IMR-90 (cell line): ENCODE measurements around the gene NEAT1. TPM values are rescaled to one million over a fixed set of nuclear protein-coding genes. Genes with fewer than 3 reads are reported as not detected.

Experiments
- ATAC-seq: fragments of 200-7000 bp; cut with Tn5 transposase; 2 replicates; pipeline ENCODE4 v1.9.1; 2020; ENCODE audit warnings: low read depth, mild to moderate bottlenecking, moderate library complexity
- BruUV-seq: library from RNA; stranded (reverse); fragments of 400-500 nt; replicated peaks from 2 replicates; lab custom pipeline; 2021; lab: Mats Ljungman, UMichigan
- CTCF ChIA-PET: fragments of 300-600 bp; formaldehyde crosslinking; extraction: SDS; loops from one replicate; lab custom pipeline; 2021; ENCODE audit warnings: antibody characterized with exemption; lab: Yijun Ruan, JAX
- POLR2A ChIA-PET: fragments of 300-600 bp; sonication (Branson Sonifier 250); formaldehyde crosslinking; loops from one replicate; lab custom pipeline; 2022; ENCODE audit warnings: antibody characterized with exemption; ENCODE audit not compliant: unreplicated experiment; lab: Charles Lee
- DNase-seq: peaks from one replicate; pipeline ENCODE4 v3.0.0; 2013
- H2AFZ ChIP-seq: replicated peaks from 2 replicates; pipeline ENCODE3; 2013; ENCODE audit warnings: low read length, mild to moderate bottlenecking; ENCODE audit not compliant: poor library complexity
- H2AK5ac ChIP-seq: 2 replicates; pipeline ENCODE4 v1.6.1; 2013; ENCODE audit warnings: low read depth, low read length, inconsistent platforms
- H2AK9ac ChIP-seq: replicated peaks from 2 replicates; pipeline ENCODE3; 2013; ENCODE audit warnings: mild to moderate bottlenecking, low read depth, low read length, moderate library complexity; ENCODE audit not compliant: poor library complexity
- H2BK120ac ChIP-seq: 2 replicates; pipeline ENCODE4 v1.6.1; 2013; ENCODE audit warnings: low read depth, low read length, inconsistent platforms
- H2BK15ac ChIP-seq: 3 replicates; pipeline ENCODE4 v1.6.1; 2013; ENCODE audit warnings: low read depth, low read length, inconsistent platforms
- H2BK20ac ChIP-seq: 2 replicates; pipeline ENCODE4 v1.6.1; 2013; ENCODE audit warnings: low read depth, mild to moderate bottlenecking, inconsistent platforms, low read length, moderate library complexity
- H2BK5ac ChIP-seq: 2 replicates; pipeline ENCODE4 v1.6.1; 2013; ENCODE audit warnings: mild to moderate bottlenecking, low read depth, low read length, inconsistent platforms; ENCODE audit not compliant: poor library complexity, severe bottlenecking
- H3K14ac ChIP-seq: replicated peaks from 2 replicates; pipeline ENCODE4 v1.6.1; 2013; ENCODE audit warnings: low read depth, low read length, inconsistent platforms
- H3K18ac ChIP-seq: 2 replicates; pipeline ENCODE4 v1.6.1; 2013; ENCODE audit warnings: low read depth, low read length, control low read depth
- H3K23ac ChIP-seq: 2 replicates; pipeline ENCODE4 v1.6.1; 2013; ENCODE audit warnings: low read depth, low read length, inconsistent platforms
- H3K27ac ChIP-seq: 2 replicates; pipeline ENCODE4 v1.5.1; 2013; ENCODE audit warnings: mild to moderate bottlenecking, control low read depth, low read length; ENCODE audit not compliant: insufficient read depth
- H3K27me3 ChIP-seq: 2 replicates; pipeline ENCODE4 v1.6.1; 2013; ENCODE audit warnings: low read length; ENCODE audit not compliant: control insufficient read depth, insufficient read depth
- H3K36me3 ChIP-seq: 2 replicates; pipeline ENCODE4 v1.6.1; 2013; ENCODE audit warnings: low read length, mixed read lengths; ENCODE audit not compliant: control insufficient read depth, insufficient read depth
- H3K4ac ChIP-seq: 2 replicates; pipeline ENCODE4 v1.6.1; 2013; ENCODE audit warnings: low read depth, low read length, inconsistent platforms
- H3K4me1 ChIP-seq: 2 replicates; pipeline ENCODE4 v1.6.1; 2013; ENCODE audit warnings: low read length, mixed read lengths; ENCODE audit not compliant: control insufficient read depth, insufficient read depth
- H3K4me2 ChIP-seq: 2 replicates; pipeline ENCODE4 v1.6.1; 2013; ENCODE audit warnings: low read depth, mild to moderate bottlenecking, control low read depth, low read length, moderate library complexity
- H3K4me3 ChIP-seq: 2 replicates; pipeline ENCODE4 v1.5.1; 2013; ENCODE audit warnings: low read depth, mild to moderate bottlenecking, control low read depth, low read length, moderate library complexity; ENCODE audit not compliant: insufficient read depth
- H3K56ac ChIP-seq: 2 replicates; pipeline ENCODE4 v1.6.1; 2013; ENCODE audit warnings: low read length, inconsistent platforms; ENCODE audit not compliant: insufficient read depth; ENCODE audit errors: extremely low read depth
- H3K79me1 ChIP-seq, 2 experiments: 2 replicates each; pipeline ENCODE4 v1.6.1; 2013; ENCODE audit warnings: low read length in 2 of 2, inconsistent platforms in 1 of 2, low read depth in 1 of 2
- H3K9ac ChIP-seq: 2 replicates; pipeline ENCODE4 v1.6.1; 2013; ENCODE audit warnings: low read depth, low read length, control low read depth
- H3K9me1 ChIP-seq: 2 replicates; pipeline ENCODE4 v1.6.1; 2013; ENCODE audit warnings: low read length, inconsistent platforms; ENCODE audit not compliant: insufficient read depth
- H3K9me3 ChIP-seq: 2 replicates; pipeline ENCODE4 v1.6.1; 2013; ENCODE audit warnings: low read length; ENCODE audit not compliant: control insufficient read depth, insufficient read depth
- H4K20me1 ChIP-seq: 2 replicates; pipeline ENCODE4 v1.6.1; 2013; ENCODE audit warnings: low read length, inconsistent platforms; ENCODE audit not compliant: insufficient read depth
- H4K5ac ChIP-seq: 2 replicates; pipeline ENCODE4 v1.6.1; 2013; ENCODE audit warnings: mild to moderate bottlenecking, low read depth, low read length, control low read depth
- H4K8ac ChIP-seq, 2 experiments: 2 replicates each; pipeline ENCODE4 v1.6.1; 2013; ENCODE audit warnings: low read depth in 2 of 2, low read length in 2 of 2, control low read depth in 1 of 2, inconsistent platforms in 1 of 2
- H4K91ac ChIP-seq: 2 replicates; pipeline ENCODE4 v1.6.1; 2013; ENCODE audit warnings: low read depth, low read length, inconsistent platforms; ENCODE audit not compliant: insufficient read depth
- CEBPB ChIP-seq: IDR thresholded peaks from 2 replicates; pipeline ENCODE4 v1.6.1; 2012; ENCODE audit warnings: low read depth, low read length, improper control_type of control experiment
- CHD1 ChIP-seq: IDR thresholded peaks from 2 replicates; pipeline ENCODE4 v1.6.1; 2012; ENCODE audit warnings: low read depth, low read length, improper control_type of control experiment
- MXI1 ChIP-seq: IDR thresholded peaks from 2 replicates; pipeline ENCODE4 v1.6.1; 2012; ENCODE audit warnings: low read depth, mild to moderate bottlenecking, low read length, moderate library complexity, borderline replicate concordance
- NFE2L2 ChIP-seq: fragments of 150-350 bp; IDR thresholded peaks from 2 replicates; pipeline ENCODE4 v1.6.1; 2016; ENCODE audit warnings: low read depth, mild to moderate bottlenecking, low read length
- POLR2A ChIP-seq: IDR thresholded peaks from 2 replicates; pipeline ENCODE4 v1.6.1; 2012; ENCODE audit warnings: mild to moderate bottlenecking, low read depth, low read length
- WGBS, 2 experiments: methylation state at CpG; one replicate each; pipeline versions ENCODE4 v1.1.5 to v1.1.7; 2013; ENCODE audit warnings: missing lambda C conversion rate in 2 of 2; ENCODE audit not compliant: insufficient read length in 1 of 2; ENCODE audit errors: extremely low coverage in 2 of 2; 5-methylcytosine and 5-hydroxymethylcytosine counted together
- dilution Hi-C: fragments of 300-500 bp; cut with HindIII; formaldehyde crosslinking; loops from one replicate; pipeline ENCODE4 v1.14.3; 2018; ENCODE audit warnings: low sequenced_read_pairs; ENCODE audit not compliant: unreplicated experiment
- in situ Hi-C: fragments of 300-500 bp; cut with MboI; formaldehyde crosslinking; loops from 3 replicates; pipeline ENCODE4 v1.14.3; 2019; ENCODE audit warnings: low sequenced_read_pairs, inconsistent platforms, mixed read lengths
- intact Hi-C: fragments of 100-400 bp; cut with micrococcal nuclease; formaldehyde crosslinking; loops from 2 replicates; pipeline ENCODE4 v1.10.0; 2022
- polyA plus RNA-seq, 3 experiments: library from polyadenylated mRNA; depleted of rRNA; stranded (reverse); fragments of >200 nt; gene quantifications; 2 replicates each; pipeline ENCODE4 v1.2.3, GENCODE V29; 2012; ENCODE audit warnings: low replicate concordance in 1 of 3
- total RNA-seq: library from RNA; depleted of rRNA; stranded (reverse); fragments of >200 nt; gene quantifications from 2 replicates; pipeline ENCODE4 v1.2.3, GENCODE V29; 2012

The NEAT1 gene
- total and polyA plus RNA-seq, 2 of the 4 experiments (the other 2 are of a cell fraction): 30.1 to 114 TPM

- no peak overlapping the region for H2BK15ac ChIP-seq
- no peak overlapping the region for H3K4me2 ChIP-seq
- BruUV-seq: no TSS peak
- H2BK20ac ChIP-seq: no peak overlapping the region
- no peak overlapping the region for H4K8ac ChIP-seq
- 100% methylated on average over 5 of the region's 15 CpGs; no CpG with 5 or more reads in 1 of the 2 experiments for WGBS, 2 experiments
- H3K9me3 ChIP-seq: no peaks in the 10 kb centered on the region
- no peak overlapping the region for H3K9ac ChIP-seq
- peaks cover 66% of the 10 kb centered on the region for H3K36me3 ChIP-seq
- peaks cover 2% of the 10 kb centered on the region for H3K4me1 ChIP-seq
- peaks cover 6 to 61% of the 10 kb centered on the region in 2 experiments; a peak in 3 of 4 replicates for H3K79me1 ChIP-seq
- POLR2A ChIA-PET: no interaction called here
- no peak overlapping the region for H4K5ac ChIP-seq
- H3K27ac ChIP-seq: no peak overlapping the region
- no peak overlapping the region for H2BK120ac ChIP-seq
- no peak overlapping the region for H2AFZ ChIP-seq
- DNase-seq (no peak), ATAC-seq (no peak)
- H3K9me1 ChIP-seq: peaks cover 2% of the 10 kb centered on the region
- no peaks in the 10 kb centered on the region for H3K27me3 ChIP-seq
- no peak overlapping the region for H2AK9ac ChIP-seq
- H3K18ac ChIP-seq: no peak overlapping the region
- in situ Hi-C loops: no loop called here
- H2BK5ac ChIP-seq: no peak overlapping the region
- dilution Hi-C loops: no loop called here
- no peak overlapping the region for H3K23ac ChIP-seq
- intact Hi-C loops: no loop called here
- no peak overlapping the region for H2AK5ac ChIP-seq
- peaks cover 6% of the 10 kb centered on the region for H4K20me1 ChIP-seq
- H4K91ac ChIP-seq: no peak overlapping the region
- H3K4ac ChIP-seq: no peak overlapping the region
- no peak overlapping the region for H3K4me3 ChIP-seq
- TF ChIP-seq MXI1 (no peak), CEBPB (no peak), POLR2A (no peak; the same call in 1 of the 2 replicates), CHD1 (no peak), NFE2L2 (no peak)
- H3K14ac ChIP-seq: no peak overlapping the region
- no peak overlapping the region for H3K56ac ChIP-seq
- CTCF ChIA-PET: no interaction called here
These were observed 26.6 kb upstream of the NEAT1 start for GRCh38 chr11:65395961-65396530.
